ENCODE results near the gene CNTNAP2. TPM values are rescaled to one million over a fixed set of nuclear protein-coding genes. Genes with fewer than 3 reads are reported as not detected.
"Not testable (repeated sequence)": the region's sequence is repeated elsewhere in the genome, so short reads cannot be mapped to it uniquely, and the experiment has no call there.

Gene CNTNAP2
- total RNA-seq, 1 experiment from 2014 or later: not detected

DNA sequence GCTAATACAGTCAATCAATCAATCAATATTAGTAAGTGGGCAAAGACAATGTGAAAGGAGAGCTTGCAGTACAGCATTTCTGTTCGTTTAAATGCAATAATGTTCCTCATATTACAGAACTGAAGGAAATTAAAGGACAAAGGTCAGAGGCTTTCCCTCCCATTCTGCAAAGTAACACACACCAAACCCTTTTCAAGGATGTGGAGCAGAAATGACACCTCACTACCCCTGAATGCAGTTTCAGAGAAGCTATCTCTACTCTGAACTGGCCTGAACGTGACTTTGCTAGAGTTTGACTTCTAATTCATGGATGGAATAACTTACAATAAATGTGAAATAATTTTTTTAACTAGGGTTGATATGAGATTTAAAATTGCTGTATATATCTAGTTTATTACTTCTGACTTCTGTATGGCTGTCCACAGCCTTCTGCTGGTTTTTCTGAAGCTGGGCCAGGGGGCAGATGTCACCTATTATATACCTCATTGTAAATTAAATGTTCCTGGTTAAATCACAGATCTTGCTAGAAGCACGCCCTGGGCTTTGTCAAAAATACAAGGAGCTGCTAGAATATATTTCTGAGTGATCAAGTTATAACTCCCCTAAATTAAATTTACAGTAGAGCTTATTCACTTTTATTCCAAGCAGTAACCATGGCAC is 2317.1 kb downstream of the CNTNAP2 start:
- DNase-seq (ENCODE audit: low spot score): no peak
- in situ Hi-C loops (cut with HindIII; ENCODE audit: low sequenced_read_pairs): no loop called here

GRCh38 chr7:148434181-148434757 is 2317.7 kb downstream of the CNTNAP2 start:
- in situ Hi-C loops (cut with HindIII; ENCODE audit: low sequenced_read_pairs): no loop called here
- DNase-seq (ENCODE audit: low spot score): no peak

DNA sequence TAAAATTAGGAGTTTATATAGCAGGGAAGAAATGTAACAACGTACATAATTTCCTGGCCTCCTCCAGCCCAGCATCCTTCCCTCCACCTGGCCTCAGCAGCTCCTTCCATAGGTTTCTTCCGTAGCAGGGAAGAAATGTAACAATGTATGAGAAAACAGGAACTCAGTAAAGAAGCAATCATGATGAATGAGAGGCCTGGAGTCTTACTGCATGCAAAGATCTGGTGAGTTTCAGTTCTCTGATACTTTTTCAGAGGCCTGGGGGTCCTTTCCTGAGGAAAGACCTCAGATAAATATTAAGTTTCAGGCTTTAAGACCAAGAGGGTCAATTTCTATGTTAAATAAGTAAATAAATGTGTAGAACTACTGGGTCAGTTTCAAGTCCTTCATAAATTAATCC is 2318.3 kb downstream of the CNTNAP2 start:
- no peak for DNase-seq (ENCODE audit: low spot score)
- in situ Hi-C loops (cut with HindIII; ENCODE audit: low sequenced_read_pairs): no loop called here

GRCh38 chr7:148435715-148436114 is 2319.1 kb downstream of the CNTNAP2 start:
- in situ Hi-C loops (cut with HindIII; ENCODE audit: low sequenced_read_pairs): no loop called here
- DNase-seq (ENCODE audit: low spot score): no peak

DNA sequence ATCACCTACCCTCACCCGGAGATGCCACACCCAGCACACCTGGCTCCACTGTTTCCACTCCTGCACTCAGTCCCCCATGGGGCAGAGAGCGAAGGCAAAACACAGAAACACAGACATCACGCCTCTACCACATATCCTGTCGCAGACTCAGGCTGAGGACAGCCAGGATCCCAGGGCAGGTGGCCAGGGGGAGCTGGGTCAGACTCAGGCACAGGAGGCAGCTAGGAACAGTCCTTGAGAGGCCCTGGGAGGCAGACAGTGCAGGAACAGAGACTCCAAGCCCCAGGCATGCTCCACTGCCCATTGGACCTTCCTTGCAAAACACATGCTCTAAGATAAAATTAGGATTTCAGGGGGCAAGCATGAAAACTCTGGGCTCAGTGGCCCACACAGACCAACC is 2319.5 kb downstream of the CNTNAP2 start:
- in situ Hi-C loops (cut with HindIII; ENCODE audit: low sequenced_read_pairs): no loop called here
- DNase-seq (ENCODE audit: low spot score): no peak

DNA sequence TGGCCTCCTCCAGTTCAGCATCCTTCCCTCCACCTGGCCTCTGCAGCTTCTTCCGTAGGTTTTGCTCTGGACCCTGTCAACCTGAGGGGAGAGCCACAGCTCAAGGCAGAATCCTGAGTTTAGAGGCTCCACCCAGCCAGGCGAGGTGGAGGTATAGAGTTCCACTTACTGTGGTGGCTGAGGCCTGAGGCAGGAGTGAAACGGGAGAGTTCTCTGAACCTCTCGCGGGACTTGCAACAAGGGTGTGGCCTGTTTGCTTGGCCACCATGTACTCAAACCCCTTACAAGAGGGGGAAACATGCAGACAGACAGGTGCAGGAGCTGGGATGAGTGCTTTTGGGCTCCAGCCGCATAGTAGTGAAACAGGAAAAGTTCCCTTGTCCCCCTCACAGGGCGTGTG is 2320.0 kb downstream of the CNTNAP2 start:
- DNase-seq (ENCODE audit: low spot score): no peak
- in situ Hi-C loops (cut with HindIII; ENCODE audit: low sequenced_read_pairs): no loop called here

GRCh38 chr7:148437043-148437442 is 2320.4 kb downstream of the CNTNAP2 start:
- in situ Hi-C loops (cut with HindIII; ENCODE audit: low sequenced_read_pairs): no loop called here

GRCh38 chr7:148442141-148442655 is 2325.6 kb downstream of the CNTNAP2 start:
- in situ Hi-C loops (cut with HindIII; ENCODE audit: low sequenced_read_pairs): no loop called here
- no peak for DNase-seq (ENCODE audit: low spot score)

More at GRCh38 chr7:148437043-148437442, 2320.4 kb downstream of the CNTNAP2 start:
- DNase-seq (ENCODE audit: low spot score): no peak

DNA sequence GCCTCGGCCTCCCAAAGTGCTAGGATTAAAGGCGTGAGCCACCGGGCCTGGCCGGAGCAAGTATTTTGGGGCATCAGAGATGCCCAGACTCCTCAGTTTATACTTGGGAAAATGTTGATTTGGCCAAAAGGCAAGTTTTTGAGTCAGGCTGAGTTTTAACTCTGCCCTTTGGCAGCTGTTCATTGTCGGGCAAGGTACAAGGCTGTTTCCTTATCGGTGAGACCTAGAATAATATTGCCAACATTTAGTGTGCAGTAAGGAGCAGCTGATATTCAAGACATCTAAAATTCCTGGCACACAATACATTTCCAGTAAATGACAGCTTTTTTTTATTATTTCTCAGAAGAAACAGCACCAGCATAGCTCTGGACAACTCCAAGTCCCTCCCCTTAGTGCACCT is 2326.3 kb downstream of the CNTNAP2 start:
- in situ Hi-C loops (cut with HindIII; ENCODE audit: low sequenced_read_pairs): no loop called here

GRCh38 chr7:148445260-148446044 is 2328.9 kb downstream of the CNTNAP2 start:
- in situ Hi-C loops (cut with HindIII; ENCODE audit: low sequenced_read_pairs): no loop called here
- DNase-seq (ENCODE audit: low spot score): no peak

More for the DNA sequence above, 2326.3 kb downstream of the CNTNAP2 start:
- DNase-seq (ENCODE audit: low spot score): no peak

GRCh38 chr7:148447221-148447849 is 2330.7 kb downstream of the CNTNAP2 start:
- in situ Hi-C loops (cut with HindIII; ENCODE audit: low sequenced_read_pairs): no loop called here
- DNase-seq (ENCODE audit: low spot score): no peak

GRCh38 chr7:148451526-148451925 is 2334.9 kb downstream of the CNTNAP2 start:
- in situ Hi-C loops (cut with HindIII; ENCODE audit: low sequenced_read_pairs); DNase-seq (ENCODE audit: low spot score): not testable (repeated sequence)

GRCh38 chr7:148456351-148456750 is 2339.8 kb downstream of the CNTNAP2 start:
- in situ Hi-C loops (cut with HindIII; ENCODE audit: low sequenced_read_pairs): no loop called here
- no peak for DNase-seq (ENCODE audit: low spot score)

DNA sequence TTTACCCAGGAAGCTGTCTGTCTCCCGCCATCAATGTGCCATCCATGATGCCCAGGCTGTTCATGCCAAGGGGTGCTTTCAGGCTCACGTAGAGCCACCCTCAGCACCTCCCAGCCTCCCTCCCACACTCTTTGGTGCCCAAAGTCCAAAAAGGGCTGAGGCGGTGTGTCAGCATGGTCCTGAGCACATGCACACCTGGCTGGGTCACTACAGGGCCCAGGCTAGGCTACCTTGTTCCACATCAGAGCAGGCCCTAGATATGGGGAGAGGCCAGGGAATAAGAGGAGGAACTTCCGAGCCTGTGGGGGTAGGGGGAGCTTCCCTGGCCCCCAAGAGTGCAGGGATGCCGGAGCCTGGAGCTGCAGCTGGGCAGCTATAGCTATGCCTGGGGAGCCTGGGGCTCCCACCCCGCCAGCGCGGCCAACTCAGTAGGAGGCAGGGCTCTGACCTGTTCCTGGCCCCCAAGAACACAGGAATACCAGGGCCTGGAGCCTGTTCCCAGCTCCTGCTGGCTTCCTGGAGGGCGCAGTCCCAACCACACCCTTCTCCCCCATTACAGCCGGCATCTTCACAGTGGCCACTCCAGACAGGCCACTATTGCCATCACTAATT is 2340.8 kb downstream of the CNTNAP2 start:
- DNase-seq (ENCODE audit: low spot score): no peak
- in situ Hi-C loops (cut with HindIII; ENCODE audit: low sequenced_read_pairs): no loop called here

DNA sequence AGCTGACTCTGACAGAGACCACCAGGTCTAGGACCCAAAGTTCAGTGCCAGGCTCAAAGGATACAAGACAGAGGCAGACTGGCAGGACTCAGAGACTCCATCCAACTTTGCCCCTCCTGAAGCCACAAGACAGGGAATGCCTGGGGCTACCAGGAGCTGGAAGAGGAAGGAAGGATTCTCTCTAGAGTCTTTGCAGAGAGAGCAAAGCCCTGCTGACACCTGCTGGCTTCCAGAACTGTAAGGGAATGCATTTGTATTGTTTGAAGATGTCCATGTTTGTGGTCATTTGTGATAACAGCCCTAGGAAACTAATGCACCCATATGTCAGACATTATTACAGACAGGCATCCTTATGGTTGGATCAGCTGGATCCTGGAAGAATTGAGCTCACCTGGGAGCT is 2341.7 kb downstream of the CNTNAP2 start:
- DNase-seq (ENCODE audit: low spot score): no peak
- in situ Hi-C loops (cut with HindIII; ENCODE audit: low sequenced_read_pairs): no loop called here

DNA sequence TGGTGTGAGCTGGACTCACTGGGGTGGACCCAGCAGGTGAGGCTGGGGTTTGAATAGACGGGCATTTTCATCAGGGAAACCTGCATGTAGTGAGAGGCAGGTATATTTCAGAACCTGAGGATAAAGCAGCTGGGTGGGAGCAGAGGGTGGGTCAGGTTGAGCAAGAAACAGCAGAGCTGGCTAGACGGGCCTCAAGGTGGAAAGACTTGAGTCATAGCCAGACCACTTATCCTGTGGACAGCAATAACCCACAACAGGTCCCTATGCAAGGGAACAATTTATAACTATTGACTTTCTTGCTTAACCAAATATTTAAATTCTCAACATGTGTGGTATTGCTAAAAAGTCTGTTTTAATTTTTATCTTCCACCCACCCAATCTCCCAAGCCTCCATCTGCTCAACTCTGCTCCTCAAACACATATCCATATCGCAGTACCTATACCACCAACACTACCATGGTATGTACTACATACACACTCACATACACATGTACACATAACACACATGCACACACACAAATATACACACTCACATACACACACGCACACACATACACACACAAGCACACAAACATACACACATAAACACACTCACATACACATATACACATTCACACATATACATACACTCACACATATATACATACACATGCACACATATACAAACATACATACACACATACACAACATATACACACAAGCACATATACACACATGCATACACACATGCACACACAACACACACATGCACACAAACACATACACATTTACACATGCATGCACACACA is 2345.0 kb downstream of the CNTNAP2 start:
- in situ Hi-C loops (cut with HindIII; ENCODE audit: low sequenced_read_pairs): no loop called here
- no peak for DNase-seq (ENCODE audit: low spot score)

DNA sequence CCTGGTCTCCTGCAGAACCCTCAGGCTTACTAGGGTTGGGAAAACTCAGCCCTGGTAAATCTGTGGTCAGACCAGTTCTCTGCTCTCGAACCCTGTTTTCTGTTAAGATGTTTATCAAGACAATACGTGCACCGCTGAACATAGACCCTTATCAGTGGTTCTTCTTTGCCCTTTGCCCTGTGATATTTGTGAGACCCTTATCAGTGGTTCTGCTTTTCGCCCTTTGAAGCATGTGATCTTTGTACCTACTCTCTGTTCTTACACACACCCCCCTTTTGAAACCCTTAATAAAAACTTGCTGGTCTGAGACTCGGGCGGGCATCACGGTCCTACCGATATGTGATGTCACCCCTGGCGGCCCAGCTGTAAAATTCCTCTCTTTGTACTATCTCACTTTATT is 2346.2 kb downstream of the CNTNAP2 start:
- in situ Hi-C loops (cut with HindIII; ENCODE audit: low sequenced_read_pairs); DNase-seq (ENCODE audit: low spot score): not testable (repeated sequence)

GRCh38 chr7:148463210-148463609 is 2346.6 kb downstream of the CNTNAP2 start:
- in situ Hi-C loops (cut with HindIII; ENCODE audit: low sequenced_read_pairs): no loop called here
- no peak for DNase-seq (ENCODE audit: low spot score)

GRCh38 chr7:148464947-148465346 is 2348.3 kb downstream of the CNTNAP2 start:
- in situ Hi-C loops (cut with HindIII; ENCODE audit: low sequenced_read_pairs): no loop called here
- DNase-seq (ENCODE audit: low spot score): no peak
